ENCODE measurements around the gene GNB1. TPM values are rescaled to one million over a fixed set of nuclear protein-coding genes. Genes with fewer than 3 reads are reported as not detected.

Gene GNB1
- total and polyA plus RNA-seq, 8 donors, result 49.6 to 195 (median 125) TPM

DNA sequence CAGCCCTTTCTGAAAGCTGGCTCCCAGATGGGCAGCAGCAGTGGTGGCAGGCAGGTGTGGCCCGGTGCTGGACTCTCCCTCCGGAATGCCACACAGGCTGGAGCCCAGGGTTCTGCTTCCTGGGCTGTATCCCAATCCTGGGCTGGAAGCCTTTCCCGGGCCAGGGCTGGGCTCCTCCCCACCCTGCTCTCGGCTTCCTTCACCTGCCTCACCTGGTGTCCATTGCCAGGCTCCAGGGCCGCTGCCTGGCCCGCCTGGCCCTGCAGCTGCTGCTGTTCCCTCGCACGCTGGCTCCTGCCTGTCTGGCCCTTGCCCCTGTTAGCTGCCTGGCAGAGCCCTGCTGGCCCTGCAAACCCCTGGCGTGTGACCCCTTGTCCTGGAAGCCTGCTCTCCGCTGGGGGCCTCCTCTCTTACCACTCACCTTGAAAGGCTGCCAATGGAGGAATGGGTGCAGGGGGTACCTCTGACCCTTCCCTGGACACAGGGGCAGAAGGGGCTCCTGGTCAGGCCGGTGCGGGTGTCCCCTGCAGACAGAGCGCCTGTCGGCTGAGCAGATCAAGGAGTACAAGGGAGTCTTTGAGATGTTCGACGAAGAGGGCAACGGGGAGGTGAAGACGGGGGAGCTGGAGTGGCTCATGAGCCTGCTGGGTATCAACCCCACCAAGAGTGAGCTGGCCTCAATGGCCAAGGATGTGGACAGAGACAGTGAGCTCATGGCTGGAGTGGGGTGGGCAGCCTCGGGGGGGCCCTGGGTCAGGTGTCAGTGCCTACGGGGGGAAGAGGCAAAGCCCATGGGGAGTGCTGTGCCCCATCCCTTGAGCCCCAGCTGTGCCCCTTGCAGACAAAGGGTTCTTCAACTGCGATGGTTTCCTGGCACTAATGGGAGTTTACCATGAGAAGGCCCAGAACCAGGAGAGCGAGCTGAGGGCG is 25.3 kb upstream of the GNB1 start:
- Histone ChIP-seq H3K4me1 (peaks cover 18 to 35% (median 31%) of the 10 kb centered on the region in 4 donors), H3K27me3 (peaks cover 0 to 4% (median 0%) of the 10 kb centered on the region in 3 donors), H3K9me3 (no peaks in the 10 kb centered on the region), H3K27ac (peak overlapping the region in 4 of 5 donors; percentile 18 to 69 (median 52)), H3K36me3 (no peaks in the 10 kb centered on the region), H3K4me3 (no peak overlapping the region)
- 72 to 77% (median 74%) methylated on average over 21 to 23 of the region's 23 CpGs for WGBS, 5 donors
- intact Hi-C loops (cut with DNase I; ENCODE audit: low total_unique reads), result no loop called here
- DNase-seq, result peak; percentile 26 to 79
- no peak for TF ChIP-seq EP300 (IDR thresholded peaks at IDR 0.05)
- TF ChIP-seq, protein P1, sequence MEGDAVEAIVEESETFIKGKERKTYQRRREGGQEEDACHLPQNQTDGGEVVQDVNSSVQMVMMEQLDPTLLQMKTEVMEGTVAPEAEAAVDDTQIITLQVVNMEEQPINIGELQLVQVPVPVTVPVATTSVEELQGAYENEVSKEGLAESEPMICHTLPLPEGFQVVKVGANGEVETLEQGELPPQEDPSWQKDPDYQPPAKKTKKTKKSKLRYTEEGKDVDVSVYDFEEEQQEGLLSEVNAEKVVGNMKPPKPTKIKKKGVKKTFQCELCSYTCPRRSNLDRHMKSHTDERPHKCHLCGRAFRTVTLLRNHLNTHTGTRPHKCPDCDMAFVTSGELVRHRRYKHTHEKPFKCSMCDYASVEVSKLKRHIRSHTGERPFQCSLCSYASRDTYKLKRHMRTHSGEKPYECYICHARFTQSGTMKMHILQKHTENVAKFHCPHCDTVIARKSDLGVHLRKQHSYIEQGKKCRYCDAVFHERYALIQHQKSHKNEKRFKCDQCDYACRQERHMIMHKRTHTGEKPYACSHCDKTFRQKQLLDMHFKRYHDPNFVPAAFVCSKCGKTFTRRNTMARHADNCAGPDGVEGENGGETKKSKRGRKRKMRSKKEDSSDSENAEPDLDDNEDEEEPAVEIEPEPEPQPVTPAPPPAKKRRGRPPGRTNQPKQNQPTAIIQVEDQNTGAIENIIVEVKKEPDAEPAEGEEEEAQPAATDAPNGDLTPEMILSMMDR (IDR thresholded peaks at IDR 0.05), result no peak
- TF ChIP-seq POLR2A (IDR thresholded peaks at IDR 0.05), result no peak
- no peak for TF ChIP-seq POLR2AphosphoS5 (IDR thresholded peaks at IDR 0.05)

DNA sequence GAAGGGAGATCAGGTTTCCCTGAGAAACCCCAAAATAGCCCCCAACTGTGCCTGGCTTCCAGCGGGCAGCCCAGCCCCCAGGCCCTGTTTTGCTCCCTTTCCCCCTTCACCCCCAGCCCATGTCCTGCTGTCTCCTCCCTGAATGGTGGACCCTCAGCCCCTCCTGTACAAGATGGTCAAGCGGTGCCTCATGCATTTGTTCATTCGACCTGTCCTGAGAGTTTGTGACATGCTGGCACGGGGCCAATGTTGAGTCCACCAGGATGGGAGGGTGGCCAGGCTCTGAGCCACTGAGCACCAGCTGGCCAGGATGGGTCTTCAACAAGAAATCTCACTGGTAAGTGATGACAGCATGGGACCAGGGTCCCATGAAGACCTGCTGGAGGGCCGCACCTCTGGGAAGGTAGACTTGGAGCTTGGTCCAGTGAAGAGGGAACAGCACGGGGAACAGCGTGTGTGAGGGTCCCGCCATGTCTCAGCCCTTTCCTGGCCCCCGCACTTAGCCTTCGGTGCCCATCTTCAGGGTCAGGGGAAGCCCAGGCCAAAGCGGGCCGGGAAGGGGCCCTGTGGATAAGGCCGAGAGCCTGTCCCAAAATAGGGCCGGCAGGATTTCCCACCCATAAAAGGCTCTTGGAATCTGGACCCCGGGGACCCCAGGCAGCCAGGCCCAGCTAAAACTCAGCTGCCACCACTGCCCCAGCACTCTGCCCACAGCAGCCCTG is 24.2 kb upstream of the GNB1 start, which contains the start of gene CALML6:
Gene CALML6, plus strand, starts transcription at position 290 of the 722 bp plus-strand sequence. Its CDS starts 21 bp downstream, at position 311.
- Histone ChIP-seq H3K9me3 (no peaks in the 10 kb centered on the region), H3K4me3 (no peak within 1 kb of the TSS), H3K27me3 (peaks cover 0 to 4% (median 0%) of the 10 kb centered on the region in 3 donors), H3K36me3 (no peaks in the 10 kb centered on the region), H3K4me1 (peaks cover 18 to 35% (median 32%) of the 10 kb centered on the region in 4 donors), H3K27ac (peak within 1 kb of the TSS in 4 of 5 donors; percentile 18 to 69 (median 52))
- TF ChIP-seq POLR2A (IDR thresholded peaks at IDR 0.05) (no peak), POLR2AphosphoS5 (IDR thresholded peaks at IDR 0.05) (no peak), EP300 (IDR thresholded peaks at IDR 0.05) (no peak)
- TF ChIP-seq, protein P1 (IDR thresholded peaks at IDR 0.05), result no peak
- DNase-seq, result peak in 1 of 2 donors; percentile 18
- intact Hi-C loops (cut with DNase I; ENCODE audit: low total_unique reads), result no loop called here
- 77 to 89% (median 89%) methylated on average over 14 to 15 of the region's 15 CpGs for WGBS, 5 donors

DNA sequence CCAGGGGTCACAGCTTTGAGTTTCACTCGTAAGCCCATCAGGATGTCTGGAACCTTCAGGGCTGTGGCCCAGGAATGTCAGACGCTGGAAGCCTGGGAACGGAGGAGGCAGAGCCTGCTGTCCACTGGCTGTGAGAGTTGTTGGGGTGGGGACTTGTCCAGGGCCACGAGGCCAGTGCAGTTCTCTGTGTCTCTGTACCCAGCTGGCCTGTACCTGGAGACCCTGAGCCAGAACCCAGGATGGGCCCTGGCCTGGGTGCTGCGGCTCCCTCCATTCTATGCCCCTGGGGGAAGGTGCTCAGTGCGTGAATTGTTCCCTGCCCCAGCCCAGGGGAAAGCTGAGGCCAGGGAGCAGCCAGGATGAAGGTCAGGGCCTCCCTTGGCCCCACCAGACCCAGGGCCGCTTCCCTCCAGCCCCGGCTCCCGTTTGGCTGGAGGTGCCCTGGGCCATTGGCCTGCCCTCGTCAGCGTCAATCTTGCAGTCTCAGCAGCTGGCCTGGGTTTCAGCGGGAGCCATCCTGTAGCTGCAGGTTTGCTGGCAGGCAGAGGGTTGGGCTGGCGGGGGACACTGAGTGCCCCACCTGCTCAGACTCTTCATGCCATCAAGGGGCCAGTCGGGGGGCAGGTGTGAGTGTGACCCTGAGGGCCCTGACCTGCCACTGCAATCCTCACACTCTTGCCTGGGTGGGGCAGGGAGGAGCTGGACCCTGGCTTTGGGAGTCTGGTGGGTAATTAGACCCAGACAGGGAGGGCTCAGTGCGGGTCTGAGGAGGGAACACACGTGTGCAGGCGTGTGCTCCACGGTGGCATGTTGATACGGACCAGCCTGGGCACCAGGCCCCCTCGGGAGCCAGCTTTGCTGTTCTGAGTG is 23.4 kb upstream of the GNB1 start:
- intact Hi-C loops (cut with DNase I; ENCODE audit: low total_unique reads), result no loop called here
- no peak for TF ChIP-seq EP300 (IDR thresholded peaks at IDR 0.05)
- no peak for TF ChIP-seq POLR2AphosphoS5 (IDR thresholded peaks at IDR 0.05)
- TF ChIP-seq, protein P1 (IDR thresholded peaks at IDR 0.05), result no peak
- TF ChIP-seq POLR2A (IDR thresholded peaks at IDR 0.05), result no peak
- peak in 1 of 2 donors; percentile 22 for DNase-seq

More for the DNA sequence above, 23.4 kb upstream of the GNB1 start:
- H3K4me3 ChIP-seq, result no peak overlapping the region
- H3K27me3 ChIP-seq, result peaks cover 0 to 4% (median 0%) of the 10 kb centered on the region in 3 donors
- H3K9me3 ChIP-seq, result no peaks in the 10 kb centered on the region
- H3K27ac ChIP-seq, result no peak overlapping the region
- peaks cover 22 to 42% (median 34%) of the 10 kb centered on the region in 4 donors for H3K4me1 ChIP-seq
- H3K36me3 ChIP-seq, result no peaks in the 10 kb centered on the region
- 64 to 78% (median 76%) methylated on average over 11 to 20 of the region's 20 CpGs for WGBS, 5 donors
